COLO668 (cell line): ENCODE data around the gene TTLL11.
"Not testable (repeated sequence)": the region's sequence is repeated elsewhere in the genome, so short reads cannot be mapped to it uniquely, and the experiment has no call there.

Experiments used
- DNase-seq: peaks from one replicate; lab custom pipeline; 2025; ENCODE audit not compliant: unreplicated experiment; lab: John Stamatoyannopoulos, UW

The TTLL11 gene

DNA sequence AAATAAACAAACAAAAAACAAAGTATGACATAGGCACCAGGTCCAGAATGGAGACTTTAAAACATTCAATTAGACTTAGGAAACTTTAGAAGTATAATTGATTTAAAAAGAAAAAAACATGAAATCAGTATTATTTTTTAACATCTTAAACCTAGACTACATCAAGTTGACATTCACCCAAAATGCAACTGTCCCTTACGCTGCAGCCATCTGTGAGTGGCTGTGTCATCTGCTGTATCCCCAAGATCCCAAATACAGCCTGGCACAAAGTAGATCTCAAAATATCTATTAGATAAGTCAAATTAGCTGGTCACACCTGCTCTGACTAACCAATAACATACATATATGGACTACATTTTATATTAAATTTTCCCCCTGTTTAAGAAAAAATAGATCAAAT is 7.8 kb downstream of the TTLL11 start:
- no peak for DNase-seq

DNA sequence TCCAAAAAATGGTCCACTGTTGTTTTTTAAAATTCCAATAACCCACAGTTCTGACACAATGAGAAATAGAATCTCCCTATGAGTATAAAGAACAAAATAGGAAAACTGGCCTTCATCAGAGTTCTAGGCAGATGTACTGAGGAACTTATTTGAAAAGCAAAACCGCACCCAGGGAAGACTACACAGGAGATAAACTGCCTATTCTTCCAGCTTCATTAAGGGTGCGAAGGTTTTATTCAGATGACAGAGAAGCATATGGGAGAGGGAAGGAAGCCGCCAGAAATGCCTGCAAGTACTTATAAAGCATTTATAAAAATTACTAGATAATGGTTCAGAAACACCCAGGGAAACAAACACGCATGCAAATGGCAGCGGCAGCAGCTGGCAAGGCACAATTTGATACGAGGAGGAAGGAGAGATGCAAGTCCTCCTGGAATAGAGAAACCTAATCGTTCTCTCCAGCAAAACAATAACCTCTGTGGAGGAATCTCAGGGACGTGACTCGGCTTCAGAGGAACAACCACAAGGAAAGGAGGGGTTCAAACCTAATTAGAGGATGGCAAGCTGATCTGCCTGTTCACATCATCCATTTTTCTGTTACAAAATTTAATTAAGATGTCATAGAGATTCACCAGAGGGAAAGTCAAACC is 9.0 kb downstream of the TTLL11 start:
- no peak for DNase-seq

- DNase-seq, result no peak
Observed at GRCh38 chr9:122080986-122081385, 12.1 kb downstream of the TTLL11 start.

- no peak for DNase-seq
Observed at GRCh38 chr9:122078557-122078956, 14.6 kb downstream of the TTLL11 start.

- DNase-seq, result no peak
Observed at GRCh38 chr9:122076773-122077172, 16.3 kb downstream of the TTLL11 start.

DNA sequence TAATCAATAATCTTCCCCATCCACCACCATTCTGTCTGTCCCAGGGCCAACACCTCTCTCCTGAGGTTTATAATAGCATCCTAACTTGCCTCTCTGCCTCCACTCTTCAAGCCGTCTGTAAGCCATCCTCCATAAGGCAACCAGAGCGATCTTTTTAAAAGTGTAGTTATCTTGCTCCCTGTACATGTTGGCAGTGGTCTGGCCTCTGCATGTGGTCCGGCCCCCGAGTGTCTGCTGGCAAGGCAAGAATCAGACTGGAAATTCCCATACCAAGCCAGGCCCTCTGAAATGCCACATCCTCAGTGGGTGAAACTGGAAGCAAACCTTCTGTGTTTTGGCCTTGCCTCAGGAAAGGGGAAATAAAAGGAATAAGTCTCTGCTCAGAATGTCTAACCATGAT is 17.0 kb downstream of the TTLL11 start:
- DNase-seq, result no peak

DNA sequence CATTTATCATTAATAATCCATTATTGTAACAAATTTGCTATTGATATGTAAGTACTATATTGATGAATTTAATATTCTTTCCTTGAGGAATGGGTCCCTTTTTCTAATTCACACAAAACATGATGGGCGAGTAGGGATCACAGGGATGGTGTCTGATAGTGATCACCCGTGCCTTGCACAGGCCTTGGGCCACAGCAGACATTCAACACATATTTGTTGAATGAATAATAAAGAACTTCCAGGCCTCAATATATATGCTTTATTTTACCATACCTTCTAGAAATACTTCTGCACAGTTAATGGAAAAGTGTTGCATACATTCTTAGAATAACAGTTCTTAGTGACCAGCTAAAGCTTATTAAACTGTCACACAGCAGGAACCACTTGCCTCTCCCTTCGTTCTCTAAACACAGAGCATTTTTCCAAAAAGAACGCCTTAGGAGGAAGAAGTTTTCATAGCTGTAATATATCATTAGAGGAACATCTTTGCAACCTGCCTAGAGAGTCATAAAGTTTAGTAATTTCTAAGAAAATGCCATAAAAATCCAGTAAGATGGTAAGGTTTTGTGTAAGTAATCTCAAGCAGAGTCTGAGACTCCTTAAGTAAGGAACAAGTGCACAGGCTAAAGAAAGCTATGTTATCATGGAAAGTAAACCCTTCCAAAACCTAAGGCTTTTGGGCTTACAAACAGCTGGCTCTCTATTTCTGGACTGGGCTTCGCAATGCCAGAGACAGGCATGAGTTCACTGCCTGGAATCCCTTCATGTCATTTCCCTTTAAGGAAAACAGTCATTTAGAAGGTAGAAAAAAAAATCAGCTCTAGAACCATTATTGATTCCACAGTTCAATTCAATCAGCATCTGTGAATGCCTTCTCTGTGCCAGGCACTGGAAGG is 17.7 kb downstream of the TTLL11 start:
- no peak for DNase-seq

DNA sequence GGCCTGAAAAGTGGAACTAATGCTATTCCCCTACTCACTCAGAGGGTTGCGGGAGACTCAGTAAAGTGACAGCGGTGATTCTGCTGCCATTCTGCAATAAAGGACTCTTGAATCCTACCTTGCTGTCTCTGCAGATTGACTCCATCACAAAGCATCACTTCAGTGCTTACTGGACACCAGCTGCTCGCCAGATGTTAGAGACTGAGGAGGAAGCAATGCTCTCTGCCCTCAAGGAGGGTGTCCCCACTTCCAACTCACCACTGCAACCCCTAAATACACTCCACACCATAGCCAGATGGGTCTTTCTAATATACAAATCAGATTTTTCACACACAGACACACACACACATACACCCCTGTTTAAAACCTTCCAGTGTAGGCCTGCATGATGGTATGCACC is 21.4 kb downstream of the TTLL11 start:
- no peak for DNase-seq

GRCh38 chr9:122070728-122071515 is 22.2 kb downstream of the TTLL11 start:
- no peak for DNase-seq

GRCh38 chr9:122066680-122067079 is 26.4 kb downstream of the TTLL11 start:
- DNase-seq, result not testable (repeated sequence)

GRCh38 chr9:122065923-122066629 is 27.0 kb downstream of the TTLL11 start:
- no peak for DNase-seq

GRCh38 chr9:122060481-122060880 is 32.6 kb downstream of the TTLL11 start:
- DNase-seq, result no peak

DNA sequence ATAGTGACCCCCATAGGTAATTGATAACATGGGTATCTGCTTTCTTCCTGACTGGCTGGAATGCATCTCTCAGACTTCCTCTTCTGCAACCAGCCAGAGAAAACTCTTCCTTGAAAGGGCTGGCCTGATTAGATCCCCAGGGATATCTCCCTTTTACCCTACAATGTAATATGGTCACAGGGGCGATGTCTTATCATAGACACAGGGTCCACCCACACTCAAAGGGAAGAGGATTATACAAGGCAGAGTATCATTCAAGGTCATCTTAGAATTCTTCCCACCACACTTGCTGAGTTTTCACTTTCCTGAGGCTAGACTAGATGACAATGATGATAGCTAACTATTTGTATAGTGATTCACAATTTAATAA is 33.2 kb downstream of the TTLL11 start:
- DNase-seq, result no peak

DNA sequence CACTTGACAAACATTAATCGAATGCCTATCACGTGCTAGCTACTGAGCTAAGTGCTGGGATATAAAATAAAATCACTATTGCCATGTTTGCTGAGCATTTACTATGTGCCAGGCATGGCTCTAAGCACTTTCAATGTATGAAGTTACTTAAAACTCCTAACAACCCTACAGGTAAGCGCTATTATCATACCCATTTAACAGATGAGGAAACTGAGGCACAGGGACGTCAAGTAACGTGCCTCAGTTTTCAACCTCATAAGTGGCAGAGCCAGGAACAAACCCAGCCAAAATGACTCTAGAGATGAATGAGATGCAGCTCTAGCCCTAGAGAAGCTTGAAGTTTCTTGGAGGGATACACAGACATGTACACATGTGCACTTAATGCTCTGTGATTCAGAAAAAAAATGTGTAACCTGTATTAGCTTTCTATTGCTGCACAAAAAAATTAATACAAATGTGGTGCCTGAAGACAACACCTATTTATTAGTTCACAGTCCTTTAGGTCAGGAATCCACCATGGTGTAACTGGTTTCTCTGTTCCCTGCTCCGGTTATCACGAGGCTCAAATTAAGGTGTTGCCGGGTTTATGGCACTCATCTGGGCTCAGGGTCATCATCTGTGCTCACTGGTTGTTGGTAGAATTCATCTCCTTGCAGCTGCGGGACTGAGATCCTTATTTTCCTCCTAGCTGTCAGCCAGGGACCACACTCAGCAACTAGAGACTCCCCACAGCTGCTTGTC is 33.7 kb downstream of the TTLL11 start:
- no peak for DNase-seq

GRCh38 chr9:122058709-122059108 is 34.4 kb downstream of the TTLL11 start:
- DNase-seq, result no peak

- DNase-seq, result no peak
Observed at GRCh38 chr9:122058051-122058450, 35.1 kb downstream of the TTLL11 start.

GRCh38 chr9:122057211-122057610 is 35.9 kb downstream of the TTLL11 start:
- no peak for DNase-seq

DNA sequence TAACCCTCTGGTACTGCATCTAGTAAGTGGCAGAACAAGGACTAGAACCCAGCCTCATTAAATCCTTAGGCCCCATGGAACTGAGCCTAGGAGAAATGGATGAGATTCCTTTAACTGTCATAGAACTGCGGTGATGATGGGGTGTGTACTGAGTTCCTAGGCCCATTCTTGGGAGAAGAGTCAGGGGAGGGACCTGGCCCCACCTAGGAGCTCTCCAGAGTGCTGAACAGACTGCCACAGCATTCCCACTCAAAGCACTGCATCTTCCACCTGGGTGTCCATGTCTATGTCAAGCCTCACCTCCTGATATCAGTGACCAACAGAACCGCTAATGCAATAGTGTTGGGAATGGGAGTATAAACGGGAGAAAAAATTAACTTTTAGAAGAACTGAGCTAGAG is 36.6 kb downstream of the TTLL11 start:
- DNase-seq, result no peak

DNA sequence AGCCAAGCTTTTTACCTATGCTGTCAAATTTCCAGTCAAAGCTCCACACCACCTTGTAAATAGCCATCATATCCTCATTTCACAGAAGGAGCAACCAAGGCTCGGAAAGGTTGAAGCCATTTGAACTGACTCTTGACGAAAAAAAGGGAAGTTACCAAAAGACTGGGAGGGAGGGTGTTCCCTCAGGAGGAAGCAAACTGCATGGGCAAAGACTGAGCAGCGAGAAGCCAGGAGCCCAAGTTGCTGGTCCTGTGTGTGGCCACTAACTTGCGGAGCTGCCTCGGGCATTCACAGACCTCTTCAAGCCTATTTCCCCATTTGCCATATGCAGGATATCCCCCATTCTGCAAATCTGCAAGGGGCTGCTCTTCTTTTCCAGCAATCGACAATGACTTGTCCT is 37.4 kb downstream of the TTLL11 start:
- no peak for DNase-seq

- no peak for DNase-seq
Observed at GRCh38 chr9:122053567-122054350, 39.3 kb downstream of the TTLL11 start.
